Neural progenitor cell (in vitro differentiated cells): ENCODE data around the gene KRTAP10-5. TPM values are rescaled to one million over a fixed set of nuclear protein-coding genes. Genes with fewer than 3 reads are reported as not detected.
"Not testable (repeated sequence)": the region's sequence is repeated elsewhere in the genome, so short reads cannot be mapped to it uniquely, and the experiment has no call there.

Experiments
- DNase-seq: peaks from one replicate; pipeline ENCODE4 v3.0.0-alpha.2; 2016; ENCODE audit warnings: low spot score
- H2AFZ ChIP-seq: fragments of 200-600 bp; sonication (generic); replicated peaks from 2 replicates; pipeline ENCODE4 v1.6.1; 2016; ENCODE audit warnings: antibody characterized with exemption
- H3F3A ChIP-seq: fragments of 200-600 bp; sonication (generic); 2 replicates; pipeline ENCODE4 v1.6.1; 2016; ENCODE audit warnings: antibody characterized with exemption, low read depth
- H3K27ac ChIP-seq: fragments of 200-600 bp; sonication (generic); 2 replicates; pipeline ENCODE4 v1.5.1; 2016; ENCODE audit warnings: mild to moderate bottlenecking
- H3K27me3 ChIP-seq: fragments of 200-600 bp; sonication (generic); 2 replicates; pipeline ENCODE4 v1.6.1; 2016; ENCODE audit warnings: mild to moderate bottlenecking, moderate library complexity
- H3K36me3 ChIP-seq: fragments of 200-600 bp; sonication (generic); 2 replicates; pipeline ENCODE4 v1.5.1; 2016
- H3K4me1 ChIP-seq: fragments of 200-600 bp; sonication (generic); 2 replicates; pipeline ENCODE4 v1.6.1; 2016; ENCODE audit warnings: mixed run types
- H3K4me2 ChIP-seq: fragments of 200-600 bp; sonication (generic); 2 replicates; pipeline ENCODE4 v1.6.1; 2016
- H3K4me3 ChIP-seq: fragments of 200-600 bp; sonication (generic); 2 replicates; pipeline ENCODE4 v1.5.1; 2016
- H3K79me2 ChIP-seq: fragments of 200-600 bp; sonication (generic); 2 replicates; pipeline ENCODE4 v1.6.1; 2016; ENCODE audit warnings: low read depth
- H3K9ac ChIP-seq: fragments of 200-600 bp; sonication (generic); 2 replicates; pipeline ENCODE4 v1.6.1; 2016
- H3K9me3 ChIP-seq: fragments of 200-600 bp; sonication (generic); 2 replicates; pipeline ENCODE4 v1.5.1; 2016; ENCODE audit warnings: low read depth
- H4K20me1 ChIP-seq: fragments of 200-600 bp; sonication (generic); 2 replicates; pipeline ENCODE4 v1.6.1; 2016; ENCODE audit warnings: low read depth
- H3K27ac Mint-ChIP-seq: 3 replicates; pipeline ENCODE4 v1.8.0; 2021; ENCODE audit warnings: mixed read lengths
- H3K27me3 Mint-ChIP-seq: 2 replicates; pipeline ENCODE4 v1.8.0; 2022; ENCODE audit warnings: low read depth, mild to moderate bottlenecking, inconsistent platforms, moderate library complexity, mixed read lengths; ENCODE audit not compliant: insufficient read depth
- H3K36me3 Mint-ChIP-seq: 3 replicates; pipeline ENCODE4 v1.8.0; 2021; ENCODE audit warnings: mixed read lengths
- H3K4me1 Mint-ChIP-seq: 3 replicates; pipeline ENCODE4 v1.8.0; 2021; ENCODE audit warnings: mixed read lengths
- H3K4me3 Mint-ChIP-seq: 3 replicates; pipeline ENCODE4 v1.8.0; 2021; ENCODE audit warnings: mild to moderate bottlenecking, moderate library complexity, mixed read lengths
- H3K9me3 Mint-ChIP-seq: 3 replicates; pipeline ENCODE4 v1.8.0; 2020; ENCODE audit warnings: mixed read lengths
- EZH2 ChIP-seq: fragments of 200-600 bp; sonication (generic); IDR thresholded peaks from 2 replicates; pipeline ENCODE4 v1.6.1; 2017; ENCODE audit warnings: antibody characterized with exemption, mild to moderate bottlenecking, moderate library complexity
- EZH2phosphoT487 ChIP-seq: fragments of 200-600 bp; sonication (generic); IDR thresholded peaks from 2 replicates; pipeline ENCODE4 v1.6.1; 2017; ENCODE audit warnings: antibody characterized with exemption
- total RNA-seq: library from RNA; depleted of rRNA; stranded (reverse); fragments of >200 nt; gene quantifications from 2 replicates; pipeline ENCODE4 v1.2.3, GENCODE V29; 2015; ENCODE audit warnings: low replicate concordance
- TF ChIP-seq, protein P1 (sequence below): fragments of 200-600 bp; sonication (generic); IDR thresholded peaks from 2 replicates; pipeline ENCODE4 v1.5.1; 2017; ENCODE audit warnings: antibody characterized with exemption, mild to moderate bottlenecking

The KRTAP10-5 gene, protein sequence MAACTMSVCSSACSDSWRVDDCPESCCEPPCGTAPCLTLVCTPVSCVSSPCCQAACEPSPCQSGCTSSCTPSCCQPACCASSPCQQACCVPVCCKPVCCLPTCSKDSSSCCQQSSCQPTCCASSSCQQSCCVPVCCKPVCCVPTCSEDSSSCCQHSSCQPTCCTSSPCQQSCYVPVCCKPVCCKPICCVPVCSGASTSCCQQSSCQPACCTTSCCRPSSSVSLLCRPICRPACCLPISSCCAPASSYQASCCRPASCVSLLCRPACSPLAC
- total RNA-seq, result not detected in 2 replicates

DNA sequence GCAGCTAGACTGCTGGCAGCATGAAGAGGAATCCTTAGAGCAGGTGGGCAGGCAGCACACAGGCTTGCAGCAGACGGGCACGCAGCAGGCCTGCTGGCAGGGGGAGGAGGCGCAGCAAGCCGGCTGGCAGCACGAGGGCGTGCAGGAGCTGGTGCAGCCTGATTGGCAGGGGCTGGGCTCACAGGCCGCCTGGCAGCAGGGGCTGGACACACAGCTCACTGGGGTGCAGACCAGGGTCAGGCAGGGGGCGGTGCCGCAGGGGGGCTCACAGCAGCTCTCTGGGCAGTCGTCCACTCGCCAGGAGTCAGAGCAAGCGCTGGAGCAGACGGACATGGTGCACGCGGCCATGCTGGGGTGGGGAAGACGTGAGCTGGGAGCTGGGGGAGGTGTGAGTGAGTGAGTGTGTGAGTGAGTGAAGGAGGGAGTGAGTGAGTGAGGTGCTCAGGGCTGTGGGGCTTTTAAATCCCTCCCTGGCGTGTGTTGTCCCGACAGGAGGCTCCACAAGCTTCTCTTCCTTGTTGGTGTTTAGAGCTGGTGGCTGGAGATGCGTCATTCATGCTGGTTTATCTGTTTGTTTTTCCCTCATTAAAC, at the start of gene KRTAP10-5:
Gene KRTAP10-5, minus strand, starts transcription at position 374 of the 591 bp plus-strand sequence. Its CDS starts 26 bp downstream, at position 348.
- H3K9ac ChIP-seq, H3K4me2 ChIP-seq, H2AFZ ChIP-seq, H3K27ac Mint-ChIP-seq, H3K4me3 Mint-ChIP-seq, H4K20me1 ChIP-seq, H3K36me3 Mint-ChIP-seq, H3K27me3 ChIP-seq, H3K27ac ChIP-seq, H3K9me3 ChIP-seq, H3K4me3 ChIP-seq, H3K36me3 ChIP-seq, DNase-seq, H3K27me3 Mint-ChIP-seq, H3K79me2 ChIP-seq, H3K4me1 Mint-ChIP-seq: not testable (repeated sequence)
- Histone ChIP-seq H3K4me1 (peaks cover 13% of the 10 kb centered on the region), H3F3A (peaks cover 14% of the 10 kb centered on the region)
- H3K9me3 Mint-ChIP-seq, result peaks cover 44% of the 10 kb centered on the region

DNA sequence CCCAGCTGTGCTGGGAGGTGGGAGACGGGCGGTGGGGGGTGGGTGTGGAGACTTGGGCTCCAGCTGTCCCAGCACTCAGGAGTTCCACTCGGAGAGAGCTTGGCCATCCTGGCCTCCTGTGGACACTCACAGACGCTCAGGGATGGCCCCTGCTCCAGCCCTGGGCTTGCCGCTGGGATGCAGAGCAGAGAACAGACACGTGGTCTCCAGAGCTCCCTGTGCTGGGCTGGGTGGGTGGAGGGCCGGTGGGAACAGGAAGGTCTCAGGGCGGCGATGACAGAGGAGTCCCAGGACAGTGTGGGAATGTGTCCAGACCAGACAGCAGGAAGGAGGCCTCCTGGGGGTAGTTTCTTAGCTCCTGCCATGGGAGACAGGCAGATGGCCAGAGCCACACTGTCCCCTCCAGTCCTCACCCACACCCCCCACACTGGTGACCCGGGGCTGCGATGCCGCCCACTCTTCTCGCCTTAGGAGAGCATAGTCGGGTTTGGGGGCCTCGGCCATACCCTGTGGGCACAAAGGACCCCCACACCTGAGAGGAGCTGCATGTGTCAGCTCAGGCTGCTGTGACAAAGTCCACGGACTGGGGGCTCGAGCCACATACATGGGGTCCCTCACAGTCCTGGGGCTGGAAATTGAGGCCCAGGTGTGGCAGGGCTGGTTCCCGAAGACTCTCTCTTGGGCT, 48.4 kb upstream of the KRTAP10-5 start:
- H3K9me3 ChIP-seq, result peaks cover 13% of the 10 kb centered on the region
- no peak overlapping the region for H2AFZ ChIP-seq
- no peaks in the 10 kb centered on the region for H4K20me1 ChIP-seq
- H3K36me3 Mint-ChIP-seq, result no peaks in the 10 kb centered on the region
- H3K79me2 ChIP-seq, result no peaks in the 10 kb centered on the region
- H3K4me3 ChIP-seq, result no peak overlapping the region
- H3K9ac ChIP-seq, result no peak overlapping the region
- DNase-seq, result no peak
- H3F3A ChIP-seq, result peaks cover 2% of the 10 kb centered on the region
- no peak overlapping the region for H3K4me3 Mint-ChIP-seq
- H3K9me3 Mint-ChIP-seq, result peaks cover 41% of the 10 kb centered on the region
- H3K27me3 Mint-ChIP-seq, result peaks cover 2% of the 10 kb centered on the region
- H3K4me1 Mint-ChIP-seq, result no peaks in the 10 kb centered on the region
- no peak overlapping the region for H3K27ac Mint-ChIP-seq
- TF ChIP-seq EZH2 (no peak), EZH2phosphoT487 (no peak)
- TF ChIP-seq, protein P1, sequence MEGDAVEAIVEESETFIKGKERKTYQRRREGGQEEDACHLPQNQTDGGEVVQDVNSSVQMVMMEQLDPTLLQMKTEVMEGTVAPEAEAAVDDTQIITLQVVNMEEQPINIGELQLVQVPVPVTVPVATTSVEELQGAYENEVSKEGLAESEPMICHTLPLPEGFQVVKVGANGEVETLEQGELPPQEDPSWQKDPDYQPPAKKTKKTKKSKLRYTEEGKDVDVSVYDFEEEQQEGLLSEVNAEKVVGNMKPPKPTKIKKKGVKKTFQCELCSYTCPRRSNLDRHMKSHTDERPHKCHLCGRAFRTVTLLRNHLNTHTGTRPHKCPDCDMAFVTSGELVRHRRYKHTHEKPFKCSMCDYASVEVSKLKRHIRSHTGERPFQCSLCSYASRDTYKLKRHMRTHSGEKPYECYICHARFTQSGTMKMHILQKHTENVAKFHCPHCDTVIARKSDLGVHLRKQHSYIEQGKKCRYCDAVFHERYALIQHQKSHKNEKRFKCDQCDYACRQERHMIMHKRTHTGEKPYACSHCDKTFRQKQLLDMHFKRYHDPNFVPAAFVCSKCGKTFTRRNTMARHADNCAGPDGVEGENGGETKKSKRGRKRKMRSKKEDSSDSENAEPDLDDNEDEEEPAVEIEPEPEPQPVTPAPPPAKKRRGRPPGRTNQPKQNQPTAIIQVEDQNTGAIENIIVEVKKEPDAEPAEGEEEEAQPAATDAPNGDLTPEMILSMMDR, result no peak
- H3K27me3 ChIP-seq, result no peaks in the 10 kb centered on the region
- no peak overlapping the region for H3K4me2 ChIP-seq
- no peaks in the 10 kb centered on the region for H3K36me3 ChIP-seq
- H3K4me1 ChIP-seq, result no peaks in the 10 kb centered on the region
- no peak overlapping the region for H3K27ac ChIP-seq

DNA sequence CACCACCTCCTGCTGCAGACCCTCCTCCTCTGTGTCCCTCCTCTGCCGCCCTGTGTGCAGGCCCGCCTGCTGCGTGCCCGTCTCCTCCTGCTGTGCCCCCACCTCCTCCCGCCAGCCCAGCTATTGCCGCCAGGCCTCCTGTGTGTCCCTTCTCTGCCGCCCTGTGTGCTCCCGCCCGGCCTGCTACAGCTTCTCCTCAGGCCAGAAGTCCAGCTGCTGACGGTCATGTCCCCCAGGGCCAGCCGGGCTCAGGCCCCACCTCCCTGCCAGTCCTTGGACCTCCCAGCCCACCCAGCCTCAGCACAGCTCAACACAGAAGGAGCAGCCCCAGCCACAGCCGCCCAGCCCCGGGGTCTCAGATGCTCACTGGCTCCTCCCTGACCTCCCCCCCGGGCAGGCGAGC, 47.4 kb upstream of the KRTAP10-5 start:
- not testable (repeated sequence) for H3F3A ChIP-seq, H3K4me1 Mint-ChIP-seq, H3K27me3 Mint-ChIP-seq, H3K4me2 ChIP-seq, H3K27me3 ChIP-seq, H3K9ac ChIP-seq, H3K4me3 ChIP-seq, H3K27ac ChIP-seq, H3K27ac Mint-ChIP-seq, H3K36me3 Mint-ChIP-seq, H3K36me3 ChIP-seq, H4K20me1 ChIP-seq, H3K79me2 ChIP-seq, H3K4me3 Mint-ChIP-seq, DNase-seq, H2AFZ ChIP-seq, H3K4me1 ChIP-seq
- H3K9me3 ChIP-seq, result peaks cover 22% of the 10 kb centered on the region
- H3K9me3 Mint-ChIP-seq, result peaks cover 44% of the 10 kb centered on the region

DNA sequence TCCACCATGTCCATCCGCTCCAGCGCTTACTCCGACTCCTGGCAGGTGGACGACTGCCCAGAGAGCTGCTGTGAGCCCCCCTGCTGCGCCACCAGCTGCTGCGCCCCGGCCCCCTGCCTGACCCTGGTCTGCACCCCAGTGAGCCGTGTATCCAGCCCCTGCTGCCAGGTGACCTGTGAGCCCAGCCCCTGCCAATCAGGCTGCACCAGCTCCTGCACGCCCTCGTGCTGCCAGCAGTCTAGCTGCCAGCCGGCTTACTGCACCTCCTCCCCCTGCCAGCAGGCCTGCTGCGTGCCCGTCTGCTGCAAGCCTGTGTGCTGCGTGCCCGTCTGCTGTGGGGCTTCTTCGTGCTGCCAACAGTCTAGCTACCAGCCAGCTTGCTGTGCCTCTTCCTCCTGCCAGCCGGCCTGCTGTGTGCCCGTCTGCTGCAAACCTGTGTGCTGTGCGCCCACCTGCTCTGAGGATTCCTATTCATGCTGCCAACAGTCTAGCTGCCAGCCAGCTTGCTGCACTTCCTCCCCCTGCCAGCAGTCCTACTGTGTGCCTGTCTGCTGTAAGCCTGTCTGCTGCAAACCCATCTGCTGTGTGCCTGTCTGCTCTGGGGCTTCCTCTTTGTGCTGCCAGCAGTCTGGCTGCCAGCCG, 46.9 kb upstream of the KRTAP10-5 start:
- H3K4me2 ChIP-seq, H3F3A ChIP-seq, H3K36me3 Mint-ChIP-seq, H3K27me3 ChIP-seq, H3K36me3 ChIP-seq, H2AFZ ChIP-seq, H3K27ac ChIP-seq, H3K27ac Mint-ChIP-seq, H3K9ac ChIP-seq, H3K4me1 ChIP-seq, H3K79me2 ChIP-seq, H3K4me1 Mint-ChIP-seq, H4K20me1 ChIP-seq, DNase-seq, H3K4me3 ChIP-seq, H3K4me3 Mint-ChIP-seq, H3K27me3 Mint-ChIP-seq: not testable (repeated sequence)
- peaks cover 17% of the 10 kb centered on the region for H3K9me3 ChIP-seq
- H3K9me3 Mint-ChIP-seq, result peaks cover 47% of the 10 kb centered on the region
